SK-N-SH treated with all-trans-retinoic acid at 6 μM for 48 hours (cell line): ENCODE measurements around the gene SEC24C.
"Not testable (repeated sequence)": the region's sequence is repeated elsewhere in the genome, so short reads cannot be mapped to it uniquely, and the experiment has no call there.

Experiments
- ARNTL ChIP-seq: fragments of 450-650 bp; formaldehyde crosslinking; IDR thresholded peaks from 2 replicates; pipeline ENCODE4 v1.5.0; 2020; ENCODE audit warnings: low read depth, mild to moderate bottlenecking, moderate library complexity, borderline replicate concordance
- BACH2 ChIP-seq: fragments of 250-450 bp; sonication (Bioruptor Pico); IDR thresholded peaks from 2 replicates; pipeline ENCODE4 v1.9.0; 2021; ENCODE audit warnings: mild to moderate bottlenecking, borderline replicate concordance
- CREB5 ChIP-seq: fragments of 250-450 bp; sonication (Bioruptor Pico); IDR thresholded peaks from 2 replicates; pipeline ENCODE4 v1.5.1; 2020; ENCODE audit warnings: low read depth, mild to moderate bottlenecking, moderate library complexity
- GLIS3 ChIP-seq: fragments of 250-450 bp; sonication (Bioruptor Pico); IDR thresholded peaks from 2 replicates; pipeline ENCODE4 v1.5.0; 2020; ENCODE audit warnings: mild to moderate bottlenecking, moderate library complexity
- ISL1 ChIP-seq: fragments of 250-450 bp; sonication (Bioruptor Pico); IDR thresholded peaks from 2 replicates; pipeline ENCODE4 v2.1.2; 2022; ENCODE audit warnings: mild to moderate bottlenecking, moderate library complexity
- PATZ1 ChIP-seq: fragments of 250-450 bp; sonication (Bioruptor Pico); IDR thresholded peaks from 2 replicates; pipeline ENCODE4 v1.8.0; 2020; ENCODE audit warnings: mild to moderate bottlenecking, moderate library complexity, borderline replicate concordance
- POU6F1 ChIP-seq: fragments of 250-450 bp; sonication (Bioruptor Pico); IDR thresholded peaks from 2 replicates; pipeline ENCODE4 v1.8.0; 2021; ENCODE audit warnings: low read depth, mild to moderate bottlenecking, moderate library complexity, borderline replicate concordance
- PPARA ChIP-seq: fragments of 250-450 bp; sonication (Bioruptor Pico); IDR thresholded peaks from 2 replicates; pipeline ENCODE4 v1.5.0; 2020; ENCODE audit warnings: mild to moderate bottlenecking, borderline replicate concordance
- RARB ChIP-seq: fragments of 250-450 bp; sonication (Bioruptor Pico); IDR thresholded peaks from 2 replicates; pipeline ENCODE4 v1.8.0; 2021; ENCODE audit warnings: mild to moderate bottlenecking, moderate library complexity
- TOX ChIP-seq: fragments of 250-450 bp; sonication (Bioruptor Pico); IDR thresholded peaks from 2 replicates; pipeline ENCODE4 v1.8.0; 2021; ENCODE audit warnings: mild to moderate bottlenecking, moderate library complexity, borderline replicate concordance
- TSHZ2 ChIP-seq: fragments of 250-450 bp; sonication (Bioruptor Pico); IDR thresholded peaks from 2 replicates; pipeline ENCODE4 v1.5.0; 2020; ENCODE audit warnings: mild to moderate bottlenecking, moderate library complexity
- ZC3H10 ChIP-seq: fragments of 250-450 bp; sonication (Bioruptor Pico); IDR thresholded peaks from 2 replicates; pipeline ENCODE4 v1.5.1; 2021; ENCODE audit warnings: mild to moderate bottlenecking, moderate library complexity
- ZFP30 ChIP-seq: fragments of 450-650 bp; formaldehyde crosslinking; IDR thresholded peaks from 2 replicates; pipeline ENCODE4 v1.5.0; 2022; ENCODE audit warnings: mild to moderate bottlenecking, moderate library complexity

DNA sequence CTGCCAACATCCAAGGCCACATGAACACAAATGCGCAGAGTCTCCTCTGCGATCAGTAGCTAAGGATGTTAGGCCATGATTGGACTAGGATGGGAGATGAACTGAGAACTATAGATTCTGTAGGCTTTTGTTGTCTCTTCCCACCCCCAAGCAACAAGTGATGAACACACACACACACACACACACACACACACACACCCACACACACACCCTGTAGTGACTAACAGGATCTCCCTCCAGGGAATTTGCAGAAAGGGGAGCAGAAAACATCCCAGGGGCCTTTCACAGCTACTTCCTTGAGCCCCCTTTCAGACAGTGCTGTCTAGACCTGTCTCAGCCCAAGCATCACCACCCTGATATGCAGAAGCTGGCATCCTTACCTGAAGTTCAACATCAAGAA lies 37.7 kb upstream of the SEC24C start:
- not testable (repeated sequence) for TF ChIP-seq BACH2; ISL1 (CRISPR knock-in tag); ZC3H10 (CRISPR knock-in tag); TOX (CRISPR knock-in tag); RARB (CRISPR knock-in tag); TSHZ2 (CRISPR knock-in tag); PATZ1 (CRISPR knock-in tag); GLIS3 (CRISPR knock-in tag); ARNTL (CRISPR knock-in tag); POU6F1 (CRISPR knock-in tag); PPARA (CRISPR knock-in tag); ZFP30 (CRISPR knock-in tag); CREB5 (CRISPR knock-in tag)
